SJSA1 (cell line): Measurements from ENCODE around the gene ANKH. TPM values are rescaled to one million over a fixed set of nuclear protein-coding genes. Genes with fewer than 3 reads are reported as not detected.
"Not testable (repeated sequence)": the region's sequence is repeated elsewhere in the genome, so short reads cannot be mapped to it uniquely, and the experiment has no call there.

Source experiments
- DNase-seq, 2 experiments: peaks; one replicate each; pipeline ENCODE4 v3.0.0-alpha.2; 2015 to 2020; ENCODE audit warnings: low spot score in 2 of 2, low read depth in 1 of 2
- H3K27ac ChIP-seq: fragments of 250-450 bp; sonication (Bioruptor Pico); 2 replicates; pipeline ENCODE4 v1.5.1; 2020; ENCODE audit warnings: mild to moderate bottlenecking, moderate library complexity
- H3K27me3 ChIP-seq: fragments of 250-450 bp; sonication (Bioruptor Pico); replicated peaks from 2 replicates; pipeline ENCODE4 v1.5.1; 2020; ENCODE audit warnings: mild to moderate bottlenecking, moderate library complexity
- H3K36me3 ChIP-seq: fragments of 250-450 bp; sonication (Bioruptor Pico); 2 replicates; pipeline ENCODE4 v1.5.1; 2020; ENCODE audit warnings: mild to moderate bottlenecking
- H3K4me1 ChIP-seq: fragments of 250-450 bp; sonication (Bioruptor Pico); replicated peaks from 2 replicates; pipeline ENCODE4 v1.6.1; 2021; ENCODE audit warnings: mild to moderate bottlenecking
- H3K4me3 ChIP-seq: fragments of 250-450 bp; sonication (Bioruptor Pico); 2 replicates; pipeline ENCODE4 v1.5.1; 2020; ENCODE audit warnings: mild to moderate bottlenecking
- H3K9me3 ChIP-seq: fragments of 250-450 bp; sonication (Bioruptor Pico); replicated peaks from 2 replicates; pipeline ENCODE4 v1.5.1; 2020; ENCODE audit warnings: mild to moderate bottlenecking
- total RNA-seq: library from RNA; depleted of rRNA; stranded (reverse); fragments of >200 nt; shearing (Covaris generic); gene quantifications from 2 replicates; pipeline ENCODE4 v1.2.3, GENCODE V29; 2014; rRNA removed

The ANKH gene
- 13.8 and 17.7 TPM in 2 replicates for total RNA-seq

DNA sequence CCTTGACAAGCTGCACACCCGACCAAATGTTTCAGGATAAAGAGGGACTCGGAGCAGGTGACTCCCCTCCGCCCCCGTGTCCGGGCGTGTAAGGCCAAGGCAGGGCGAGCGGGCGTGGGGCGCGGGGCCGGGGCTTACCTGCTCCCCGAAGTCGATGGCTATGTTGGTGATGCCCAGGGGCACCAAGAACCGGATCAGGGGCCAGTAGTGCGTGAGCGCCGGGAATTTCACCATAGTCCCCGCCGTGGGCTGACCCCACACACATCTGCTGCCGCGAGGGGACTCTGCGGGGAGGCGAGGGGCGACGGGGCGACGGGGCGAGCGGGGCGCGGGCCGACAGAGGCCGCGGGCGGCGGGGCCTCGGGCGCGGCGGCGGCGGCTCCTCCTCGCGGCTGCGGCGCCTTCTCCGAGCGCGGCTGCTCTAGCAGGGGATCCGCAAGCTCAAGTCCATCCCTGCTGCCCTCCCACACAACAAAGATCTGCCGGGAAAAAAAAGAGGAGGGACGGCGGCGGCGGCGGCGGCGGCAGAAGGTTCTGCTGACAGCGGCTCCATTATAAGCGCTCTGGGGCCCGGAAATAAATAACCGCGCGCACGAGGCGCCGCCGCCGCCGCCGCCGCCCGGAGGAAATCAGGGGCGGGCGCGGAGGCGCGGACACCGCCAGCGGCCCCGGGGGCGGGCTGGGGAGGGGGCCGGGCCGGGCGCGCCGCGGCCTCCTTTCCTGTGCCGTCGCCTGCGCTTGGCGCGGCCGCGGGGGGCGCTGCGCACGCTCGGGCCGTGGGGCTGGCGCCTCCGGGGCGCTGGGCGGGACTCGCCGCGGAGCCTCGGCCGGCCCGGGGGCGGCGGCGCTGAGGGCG, at the start of gene ANKH:
TSS of gene ANKH (minus strand) at position 565 of the 856 bp plus-strand sequence. CDS start at position 234, 331 bp downstream.
- Histone ChIP-seq H3K4me3 (peak within 1 kb of the TSS; percentile 70), H3K27me3 (no peaks in the 10 kb centered on the region), H3K9me3 (no peaks in the 10 kb centered on the region), H3K4me1 (peaks cover 10% of the 10 kb centered on the region; the same call in 1 of the 2 replicates), H3K27ac (peak within 1 kb of the TSS; percentile 91), H3K36me3 (no peaks in the 10 kb centered on the region; the same call in 1 of the 2 replicates)
- peak; percentile 70 to 77 for DNase-seq

DNA sequence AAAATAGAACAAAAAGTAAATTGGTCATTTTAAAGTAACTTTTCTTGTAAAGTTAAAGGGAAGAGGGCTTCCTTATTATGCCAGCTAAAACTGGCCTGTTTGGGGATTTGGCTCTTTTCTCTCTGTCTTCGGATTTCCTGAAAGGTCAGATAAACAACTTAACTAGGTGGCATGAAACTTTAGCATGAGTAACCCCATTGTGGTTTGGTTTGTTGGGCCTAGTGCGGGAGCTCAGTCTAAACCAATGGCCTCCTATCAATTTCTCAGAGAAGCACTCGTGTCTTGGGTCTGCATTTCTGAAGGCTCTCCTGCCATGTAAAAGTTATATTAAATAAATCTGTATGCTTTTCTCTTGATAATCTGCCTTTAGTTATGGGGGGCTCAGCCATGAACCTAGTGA, 48.5 kb upstream of the ANKH start:
- Histone ChIP-seq H3K27me3 (no peaks in the 10 kb centered on the region), H3K4me1 (peaks cover 28% of the 10 kb centered on the region), H3K36me3 (no peaks in the 10 kb centered on the region), H3K4me3 (no peak overlapping the region), H3K9me3 (no peaks in the 10 kb centered on the region), H3K27ac (no peak overlapping the region)
- DNase-seq: peak in 1 of 2 experiments; percentile 39

DNA sequence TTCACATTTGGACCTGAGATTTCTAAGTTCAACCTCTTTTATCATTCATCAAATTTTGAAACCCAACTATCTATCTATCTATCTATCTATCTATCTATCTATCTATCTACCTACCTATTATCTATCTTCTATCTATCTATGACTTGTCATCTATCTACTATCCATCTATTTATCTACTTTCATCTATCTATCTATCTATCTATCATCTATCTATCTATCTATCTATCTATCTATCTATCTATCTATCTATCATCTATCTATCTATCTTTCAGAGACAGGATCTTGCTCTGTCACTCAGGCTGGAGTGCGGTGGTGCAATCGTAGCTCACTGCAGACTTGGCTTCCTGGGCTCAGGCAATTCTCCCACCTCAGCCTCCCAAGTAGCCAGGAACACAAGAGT, 47.5 kb upstream of the ANKH start:
- H3K9me3 ChIP-seq, H3K36me3 ChIP-seq, DNase-seq, H3K4me3 ChIP-seq, H3K27ac ChIP-seq, H3K27me3 ChIP-seq: not testable (repeated sequence)
- peaks cover 34% of the 10 kb centered on the region for H3K4me1 ChIP-seq

DNA sequence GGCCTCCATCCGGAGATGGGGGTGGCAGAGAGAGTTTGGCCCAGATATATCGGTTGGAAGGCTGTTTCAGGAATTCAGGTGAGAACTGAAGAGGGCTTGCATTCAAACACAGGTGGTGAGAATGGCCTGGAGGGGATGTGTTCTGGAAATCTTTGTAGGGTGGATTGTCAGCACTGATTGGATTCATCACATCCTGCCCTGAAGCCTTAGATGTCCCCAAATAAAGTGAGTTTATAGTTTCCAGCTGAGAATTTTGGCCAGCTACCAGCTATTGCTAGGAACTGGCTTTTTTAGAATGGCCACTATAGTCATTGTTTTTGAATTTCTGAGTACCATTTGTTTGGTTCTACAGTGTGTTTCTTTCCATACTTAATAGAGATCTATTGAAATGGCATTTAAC, 46.1 kb upstream of the ANKH start:
- H3K4me1 ChIP-seq: peaks cover 34% of the 10 kb centered on the region
- no peaks in the 10 kb centered on the region for H3K9me3 ChIP-seq
- H3K27ac ChIP-seq: no peak overlapping the region
- peak in 1 of 2 experiments; percentile 30 for DNase-seq
- H3K27me3 ChIP-seq: no peaks in the 10 kb centered on the region
- no peak overlapping the region for H3K4me3 ChIP-seq
- H3K36me3 ChIP-seq: no peaks in the 10 kb centered on the region

DNA sequence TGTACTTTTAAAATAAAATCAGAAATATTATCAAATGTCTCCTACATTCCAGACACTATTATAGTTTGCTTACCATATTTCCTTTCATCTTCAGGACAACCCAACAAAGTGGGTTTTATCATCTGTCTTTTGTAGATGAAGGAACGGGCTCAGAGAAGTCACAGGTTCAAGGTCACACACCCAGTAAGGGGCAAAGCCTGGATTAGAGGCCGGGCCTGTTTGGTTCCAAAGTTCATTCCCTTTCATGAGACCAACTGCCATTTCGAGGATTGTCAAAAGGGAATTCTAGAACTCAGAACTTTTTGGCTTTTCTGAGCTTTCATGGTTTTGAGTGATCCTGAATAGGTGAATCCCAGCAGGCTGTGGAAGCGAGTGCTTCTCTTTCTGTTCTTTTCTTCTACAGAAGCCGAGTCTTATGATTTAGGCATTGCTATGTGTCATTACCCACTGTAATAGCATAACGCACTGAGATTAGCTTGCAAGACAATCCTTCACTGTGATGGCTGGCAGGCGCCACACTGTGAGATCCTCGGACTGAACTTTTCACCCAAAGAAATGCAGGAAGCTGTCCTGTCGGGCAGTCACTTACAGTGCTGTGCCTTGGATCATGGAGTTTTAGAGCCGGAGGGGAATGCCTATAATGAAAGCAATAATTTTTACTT, 43.8 kb upstream of the ANKH start:
- H3K27me3 ChIP-seq: no peaks in the 10 kb centered on the region
- H3K4me1 ChIP-seq: peaks cover 34% of the 10 kb centered on the region
- H3K27ac ChIP-seq: 0 out of 2 replicates have a peak overlapping the region, but pooled peaks have one; percentile 10
- H3K9me3 ChIP-seq: no peaks in the 10 kb centered on the region
- H3K36me3 ChIP-seq: no peaks in the 10 kb centered on the region
- no peak overlapping the region for H3K4me3 ChIP-seq
- DNase-seq: no peak

DNA sequence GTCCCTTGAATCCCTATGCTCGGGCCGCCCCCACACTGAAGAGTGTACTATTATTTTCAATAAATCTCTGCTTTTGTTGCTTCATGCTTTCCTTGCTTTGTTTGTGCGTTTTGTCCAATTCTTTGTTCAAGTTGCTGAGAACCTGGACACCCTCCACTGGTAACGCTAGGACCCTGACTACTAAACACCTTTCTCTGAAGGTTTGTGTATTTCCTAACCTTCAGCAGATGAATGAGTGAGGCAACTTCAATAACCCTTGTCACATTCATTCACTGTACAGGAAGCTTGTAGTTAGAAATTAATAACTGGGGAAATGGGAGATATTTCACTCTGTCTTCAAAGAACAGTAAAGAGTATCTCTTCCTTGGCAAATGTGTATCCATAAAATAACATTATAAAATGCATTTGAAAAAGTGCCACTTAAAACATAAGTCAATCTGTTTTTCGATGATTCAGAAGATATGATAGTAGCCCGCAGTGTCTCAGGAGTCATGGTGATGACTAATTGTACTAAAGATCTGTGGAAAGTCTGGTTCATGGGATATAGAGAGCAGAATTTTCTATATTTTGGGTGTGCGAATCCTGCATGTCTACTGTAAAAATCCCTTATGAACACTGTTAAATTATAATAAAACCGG, 43.2 kb upstream of the ANKH start:
- peaks cover 27% of the 10 kb centered on the region for H3K4me1 ChIP-seq
- no peak for DNase-seq
- no peaks in the 10 kb centered on the region for H3K27me3 ChIP-seq
- H3K36me3 ChIP-seq: no peaks in the 10 kb centered on the region
- no peaks in the 10 kb centered on the region for H3K9me3 ChIP-seq
- 0 out of 2 replicates have a peak overlapping the region, but pooled peaks have one; percentile 10 for H3K27ac ChIP-seq
- no peak overlapping the region for H3K4me3 ChIP-seq

DNA sequence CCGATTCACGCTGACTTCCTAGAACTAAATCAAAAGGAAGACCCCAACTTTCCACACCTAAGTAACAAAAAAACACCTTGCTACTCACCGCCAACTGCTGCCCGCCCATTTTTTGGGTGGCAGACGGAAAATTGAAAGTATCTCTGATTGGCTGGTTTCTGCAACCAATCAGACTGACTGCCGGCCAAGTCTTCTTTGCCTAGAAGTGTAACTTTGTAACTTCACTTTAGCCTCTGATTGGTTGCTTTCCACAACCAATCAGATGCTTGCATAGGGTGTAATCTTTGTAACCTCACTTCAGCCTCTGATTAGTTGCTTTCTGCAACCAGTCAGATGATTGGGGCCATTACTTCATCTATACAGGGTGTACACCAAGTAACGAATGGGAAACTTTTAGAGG, 42.6 kb upstream of the ANKH start:
- DNase-seq: no peak
- Histone ChIP-seq H3K9me3 (no peaks in the 10 kb centered on the region), H3K36me3 (no peaks in the 10 kb centered on the region), H3K4me1 (peaks cover 24% of the 10 kb centered on the region), H3K4me3 (no peak overlapping the region), H3K27ac (no peak overlapping the region), H3K27me3 (no peaks in the 10 kb centered on the region)

DNA sequence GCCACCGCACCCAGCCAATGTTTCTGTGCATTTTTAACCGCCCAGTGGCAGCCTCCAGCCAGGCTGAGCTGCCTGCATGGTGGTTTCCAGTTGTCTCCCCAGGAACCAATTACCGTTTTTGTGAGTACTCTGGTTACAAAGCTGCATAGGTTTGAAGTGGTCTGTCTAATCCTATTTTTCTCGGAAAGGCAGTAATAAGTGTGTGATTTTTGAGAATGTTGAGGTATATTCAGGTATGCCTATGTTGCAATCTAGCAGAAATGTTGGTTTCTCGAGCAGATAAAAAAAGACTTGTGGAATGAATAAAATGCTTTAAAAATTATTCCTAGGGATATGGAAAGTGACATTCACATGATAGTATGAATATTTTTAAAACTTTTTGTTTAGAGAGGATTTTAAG, 41.5 kb upstream of the ANKH start:
- Histone ChIP-seq H3K27me3 (no peaks in the 10 kb centered on the region), H3K27ac (no peak overlapping the region), H3K9me3 (no peaks in the 10 kb centered on the region), H3K4me1 (peaks cover 26% of the 10 kb centered on the region), H3K36me3 (no peaks in the 10 kb centered on the region), H3K4me3 (no peak overlapping the region)
- no peak for DNase-seq

DNA sequence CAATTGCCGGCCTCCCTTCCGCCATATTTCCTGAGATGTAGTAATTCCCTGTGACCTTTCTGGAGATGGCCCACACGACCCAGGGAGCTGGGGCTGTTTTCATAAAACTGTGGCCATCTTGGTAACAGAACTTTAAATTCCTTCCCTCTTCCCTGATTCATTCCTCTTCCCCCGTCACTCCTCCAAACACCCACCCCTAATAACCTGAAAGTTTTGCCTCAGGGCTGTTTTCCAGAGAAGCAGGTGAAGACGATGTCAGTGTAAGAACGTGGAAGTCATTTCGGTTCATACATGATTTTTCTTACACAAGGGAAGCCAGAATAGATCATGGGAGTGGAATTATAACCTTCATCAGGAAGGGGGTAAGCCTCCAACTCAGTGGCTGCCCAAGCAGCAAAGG, 40.6 kb upstream of the ANKH start:
- H3K27me3 ChIP-seq: no peaks in the 10 kb centered on the region
- no peak overlapping the region for H3K27ac ChIP-seq

DNA sequence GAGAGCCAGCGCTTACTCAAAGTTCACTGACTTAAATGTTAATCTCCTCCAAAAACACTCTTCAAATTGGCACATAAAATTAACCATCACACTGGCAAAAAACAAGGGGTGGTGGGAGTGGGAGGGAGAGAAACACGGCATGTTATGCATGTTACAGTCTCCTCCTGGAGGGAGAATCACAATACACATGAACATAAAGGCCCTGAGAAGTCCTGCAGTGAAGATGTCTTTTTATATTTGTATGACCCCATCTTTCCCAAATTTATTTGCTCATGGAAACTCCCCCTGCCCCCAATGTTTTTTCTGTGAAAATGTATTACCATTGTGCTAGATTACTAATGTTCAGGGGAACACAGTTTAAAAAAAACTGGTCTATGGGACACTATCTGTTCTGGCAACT, 37.8 kb upstream of the ANKH start:
- H3K36me3 ChIP-seq: no peaks in the 10 kb centered on the region
- DNase-seq: no peak
- no peak overlapping the region for H3K4me3 ChIP-seq
- H3K9me3 ChIP-seq: no peaks in the 10 kb centered on the region
- peaks cover 6% of the 10 kb centered on the region for H3K4me1 ChIP-seq
- no peaks in the 10 kb centered on the region for H3K27me3 ChIP-seq
- no peak overlapping the region for H3K27ac ChIP-seq

More for the DNA sequence above, 40.6 kb upstream of the ANKH start:
- no peaks in the 10 kb centered on the region for H3K36me3 ChIP-seq
- H3K4me1 ChIP-seq: peaks cover 21% of the 10 kb centered on the region
- no peak for DNase-seq
- H3K9me3 ChIP-seq: no peaks in the 10 kb centered on the region
- no peak overlapping the region for H3K4me3 ChIP-seq

DNA sequence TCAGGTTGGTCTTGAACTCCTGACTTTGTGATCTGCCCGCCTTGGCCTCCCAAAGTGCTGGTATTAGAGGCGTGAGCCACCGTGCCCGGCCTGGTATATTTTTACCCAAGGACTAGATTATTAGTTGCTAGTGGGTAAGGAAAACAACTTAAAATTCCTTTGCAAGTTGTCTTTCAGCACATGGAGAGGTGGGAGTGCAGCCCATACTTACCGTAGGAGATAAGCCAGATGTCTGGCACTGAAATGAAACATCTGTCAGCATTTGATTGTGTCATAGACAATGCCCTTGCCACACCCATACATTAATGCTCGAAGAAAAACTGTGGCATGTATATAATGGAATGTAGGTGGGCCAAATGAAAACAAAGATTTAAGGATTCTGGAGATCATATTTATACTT, 36.6 kb upstream of the ANKH start:
- Histone ChIP-seq H3K36me3 (no peaks in the 10 kb centered on the region), H3K4me3 (no peak overlapping the region), H3K27ac (no peak overlapping the region), H3K4me1 (peaks cover 10% of the 10 kb centered on the region), H3K27me3 (no peaks in the 10 kb centered on the region), H3K9me3 (no peaks in the 10 kb centered on the region)
- no peak for DNase-seq

DNA sequence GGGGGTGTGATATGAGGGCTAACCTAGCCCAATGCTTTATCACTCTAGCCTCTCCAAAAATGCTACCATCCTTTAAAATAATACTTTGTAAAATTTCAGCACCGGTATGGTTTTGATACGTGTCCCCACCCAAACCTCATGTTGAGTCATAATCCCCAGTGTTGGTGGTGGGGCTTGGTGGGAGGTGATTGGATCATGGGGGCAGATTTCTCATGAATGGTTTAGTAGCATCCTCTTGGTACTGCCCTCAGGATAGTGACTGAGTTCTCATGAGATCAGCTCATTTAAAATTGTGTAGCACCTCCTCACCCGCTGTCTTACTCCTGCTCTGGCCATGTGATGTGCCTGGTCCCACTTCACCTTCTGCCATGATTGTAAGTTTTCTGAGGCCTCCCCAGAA, 35.0 kb upstream of the ANKH start:
- no peak for DNase-seq
- Histone ChIP-seq H3K4me3 (no peak overlapping the region), H3K36me3 (no peaks in the 10 kb centered on the region), H3K27ac (no peak overlapping the region), H3K9me3 (no peaks in the 10 kb centered on the region), H3K27me3 (no peaks in the 10 kb centered on the region), H3K4me1 (peaks cover 21% of the 10 kb centered on the region)

DNA sequence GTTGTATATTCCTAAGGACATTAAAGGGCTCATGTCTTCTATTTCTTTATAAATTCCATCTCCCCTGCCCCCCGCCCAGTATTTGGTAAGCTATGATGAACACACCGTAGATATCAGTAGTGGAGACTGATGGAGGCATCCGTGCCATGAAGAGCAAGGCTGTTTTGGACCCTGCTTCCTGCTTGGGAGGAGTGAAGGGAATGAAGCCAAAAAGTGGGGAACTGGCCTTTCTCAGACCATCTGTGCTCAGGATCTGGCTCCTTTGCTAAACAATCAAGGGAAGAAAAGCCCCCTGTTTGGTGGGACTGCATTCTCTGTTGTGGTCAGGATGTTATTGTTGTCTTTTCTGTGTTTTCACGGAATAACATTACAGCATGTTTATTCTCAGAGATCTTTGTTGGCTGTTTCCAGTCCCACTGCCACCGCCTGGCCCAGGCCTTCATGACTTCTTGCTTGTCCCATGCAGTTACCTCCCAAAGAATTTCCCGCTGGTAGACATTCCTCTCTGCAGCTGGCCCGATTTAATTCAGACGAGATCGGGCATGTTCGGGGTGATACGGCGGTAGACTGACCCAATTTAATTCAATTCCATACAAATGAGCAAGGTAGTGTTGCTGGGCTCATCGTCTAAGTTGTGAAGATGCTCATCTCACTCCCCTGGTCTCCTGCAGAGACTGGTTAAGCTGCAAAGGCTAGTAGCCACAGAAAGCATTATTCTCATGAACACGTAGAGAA, 31.4 kb upstream of the ANKH start:
- no peaks in the 10 kb centered on the region for H3K27me3 ChIP-seq
- DNase-seq: peak; percentile 59 to 75
- H3K4me1 ChIP-seq: peaks cover 29% of the 10 kb centered on the region
- H3K4me3 ChIP-seq: no peak overlapping the region
- H3K9me3 ChIP-seq: no peaks in the 10 kb centered on the region
- H3K36me3 ChIP-seq: no peaks in the 10 kb centered on the region
- H3K27ac ChIP-seq: peak overlapping the region; percentile 48
